HG03159 (cell line): ENCODE data around the gene VRK3.
"Not testable (repeated sequence)": the region's sequence is repeated elsewhere in the genome, so short reads cannot be mapped to it uniquely, and the experiment has no call there.

Experiments
- ATAC-seq: cut with Tn5 transposase; IDR thresholded peaks from one replicate; pipeline ENCODE4 v1.9.1; 2021; ENCODE audit warnings: mild to moderate bottlenecking, moderate library complexity; ENCODE audit not compliant: unreplicated experiment

The VRK3 gene

GRCh38 chr19:49958144-49958543 is 67.0 kb downstream of the VRK3 start:
- ATAC-seq = not testable (repeated sequence)

DNA sequence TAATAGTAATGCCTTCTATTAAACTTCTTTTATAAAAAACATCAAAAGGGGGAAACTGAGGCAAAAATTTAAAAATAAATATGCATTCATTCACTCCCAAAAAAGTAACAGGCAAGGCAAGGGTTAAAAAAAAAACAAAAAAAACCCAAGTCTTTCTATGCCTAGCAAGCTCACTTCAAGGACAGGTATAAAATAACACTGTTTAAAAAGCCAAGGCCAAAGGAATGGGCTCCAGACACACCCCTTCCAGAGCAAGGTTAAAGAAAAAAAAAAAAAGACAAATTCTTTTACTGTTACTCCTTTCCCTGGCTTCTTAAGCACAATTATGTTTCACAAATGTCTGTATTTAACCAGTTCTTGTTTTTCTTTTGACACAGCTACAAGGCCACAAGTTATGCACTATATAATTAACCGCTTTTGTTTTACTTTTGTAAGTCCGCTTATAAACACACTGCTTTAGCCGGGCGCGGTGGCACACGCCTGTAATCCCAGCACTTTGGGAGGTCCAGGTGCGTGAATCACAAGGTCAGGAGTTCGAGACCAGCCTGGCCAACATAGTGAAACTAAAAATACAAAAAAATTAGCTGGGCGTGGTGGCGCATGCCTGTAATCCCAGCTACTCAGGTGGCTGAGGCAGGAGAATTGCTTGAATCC is 67.8 kb downstream of the VRK3 start:
- ATAC-seq = no peak

DNA sequence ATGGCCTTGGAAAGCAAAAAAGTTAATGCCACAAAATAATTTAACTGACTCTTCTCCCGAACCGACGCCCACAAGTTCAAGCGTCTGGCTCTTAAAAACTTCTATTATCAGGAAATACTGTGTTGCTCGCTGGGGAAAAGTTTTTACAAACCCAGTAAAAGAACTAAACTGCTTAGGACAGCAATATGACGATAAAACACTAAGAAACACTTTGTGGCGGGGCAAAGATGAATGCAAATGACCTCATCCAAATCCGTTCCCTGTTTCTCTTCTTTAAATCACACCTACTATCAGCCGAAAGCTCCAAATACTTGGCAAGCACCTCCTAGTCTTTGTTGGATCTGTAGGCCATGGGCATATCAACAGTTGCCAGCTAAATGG is 69.1 kb downstream of the VRK3 start:
- no peak for ATAC-seq

- no peak for ATAC-seq
Observed at GRCh38 chr19:49954933-49955332, 70.2 kb downstream of the VRK3 start.

DNA sequence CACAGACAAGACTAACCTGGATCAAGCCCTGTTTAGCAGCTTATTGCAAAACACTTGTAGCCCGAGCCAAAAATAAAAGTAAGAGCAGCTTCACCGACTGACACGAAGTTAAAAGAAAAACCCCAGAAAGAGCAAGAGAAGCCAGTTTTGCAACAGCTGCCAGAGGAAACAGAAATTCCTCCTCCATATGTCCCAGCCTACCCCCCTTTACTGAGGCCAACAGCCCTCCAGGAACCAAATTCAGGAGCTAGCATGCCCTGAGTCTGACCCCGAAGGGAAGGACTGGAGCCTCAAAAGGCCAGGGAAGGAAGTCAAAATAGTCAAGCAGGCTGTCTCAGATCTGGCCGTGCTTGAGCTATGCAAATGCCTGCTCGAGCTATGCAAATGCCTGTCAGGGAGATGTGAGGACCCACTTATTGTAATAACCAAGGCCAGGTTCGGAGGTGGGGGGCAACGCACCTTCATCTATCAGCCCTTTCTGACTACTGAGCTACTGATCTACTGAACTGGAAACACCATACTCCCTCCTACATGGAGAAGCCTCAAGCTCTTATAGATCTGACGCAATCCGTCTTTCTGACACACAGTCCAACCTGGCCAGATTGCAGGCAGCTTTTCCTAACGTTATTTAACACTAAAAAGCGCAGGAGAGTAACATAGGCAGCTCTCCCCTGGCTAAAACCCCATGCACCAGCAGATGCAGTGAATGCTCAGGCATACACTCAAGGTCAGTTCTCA is 70.9 kb downstream of the VRK3 start:
- ATAC-seq = no peak

- no peak for ATAC-seq
Observed at GRCh38 chr19:49953416-49953815, 71.8 kb downstream of the VRK3 start.

DNA sequence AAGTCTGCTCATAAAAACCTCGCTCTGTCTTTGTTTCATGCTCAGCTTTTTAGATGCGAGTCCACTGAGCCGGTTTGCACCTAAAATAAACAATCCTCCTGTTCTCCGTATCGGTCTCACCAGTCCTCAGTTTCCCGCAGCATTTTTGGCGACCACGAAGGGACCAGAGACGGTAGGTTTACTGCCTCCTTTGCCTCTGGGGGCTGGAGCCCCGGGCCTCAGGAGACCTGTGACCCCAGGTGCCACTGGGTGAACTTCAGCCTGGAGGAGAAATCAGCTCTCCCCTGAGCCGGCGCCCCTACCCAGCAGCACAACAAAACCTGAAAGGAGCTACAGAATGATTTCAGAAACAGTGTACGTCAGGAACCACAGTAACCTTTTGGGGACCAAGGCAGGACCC is 72.3 kb downstream of the VRK3 start:
- ATAC-seq = no peak

DNA sequence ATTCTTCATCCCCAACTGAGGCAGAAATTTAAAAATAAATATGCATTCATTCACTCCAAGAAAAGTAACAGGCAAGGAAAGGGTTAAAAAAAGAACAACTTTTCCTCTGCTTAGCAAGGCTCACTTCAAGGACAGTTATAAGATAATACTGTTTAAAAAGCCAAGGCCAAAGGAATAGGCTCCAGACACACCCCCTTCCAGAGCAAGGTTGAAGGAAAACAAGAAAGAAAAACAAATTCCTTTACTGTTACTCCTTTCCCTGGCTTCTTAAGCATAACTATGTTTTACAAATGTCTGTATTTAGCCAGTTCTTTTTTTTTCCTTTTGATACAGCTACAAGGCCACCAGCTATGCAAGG is 72.7 kb downstream of the VRK3 start:
- ATAC-seq = no peak

GRCh38 chr19:49951806-49952478 is 73.2 kb downstream of the VRK3 start:
- ATAC-seq = no peak

DNA sequence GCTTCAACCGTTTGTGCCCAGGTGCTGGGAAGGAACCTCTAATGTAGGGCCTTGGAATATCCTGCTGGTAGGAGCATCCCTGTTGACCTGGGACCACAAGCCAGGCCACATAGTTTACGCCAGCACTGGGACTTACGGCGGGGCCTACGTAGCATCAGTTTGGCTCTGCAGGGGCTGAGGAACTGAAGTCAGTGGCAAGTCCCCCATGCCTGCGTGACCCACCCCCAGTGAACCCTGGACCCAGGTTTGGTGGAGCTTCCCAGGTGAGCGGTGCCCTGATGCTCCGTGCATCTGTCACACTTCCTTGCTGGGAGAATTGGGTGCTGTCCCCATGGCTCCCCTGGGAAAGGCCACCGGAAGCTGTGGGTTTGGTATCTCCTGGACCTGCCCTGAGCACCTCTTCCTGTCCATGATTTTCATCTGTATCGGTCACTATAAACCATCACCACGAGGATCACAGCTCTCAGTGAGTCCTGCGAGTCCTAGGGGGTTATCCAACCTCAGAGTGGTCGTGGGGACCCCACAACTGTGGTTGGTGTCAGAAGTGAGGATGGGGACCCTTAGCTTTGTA is 74.1 kb downstream of the VRK3 start:
- no peak for ATAC-seq

GRCh38 chr19:49950590-49950948 is 74.6 kb downstream of the VRK3 start:
- ATAC-seq = no peak

DNA sequence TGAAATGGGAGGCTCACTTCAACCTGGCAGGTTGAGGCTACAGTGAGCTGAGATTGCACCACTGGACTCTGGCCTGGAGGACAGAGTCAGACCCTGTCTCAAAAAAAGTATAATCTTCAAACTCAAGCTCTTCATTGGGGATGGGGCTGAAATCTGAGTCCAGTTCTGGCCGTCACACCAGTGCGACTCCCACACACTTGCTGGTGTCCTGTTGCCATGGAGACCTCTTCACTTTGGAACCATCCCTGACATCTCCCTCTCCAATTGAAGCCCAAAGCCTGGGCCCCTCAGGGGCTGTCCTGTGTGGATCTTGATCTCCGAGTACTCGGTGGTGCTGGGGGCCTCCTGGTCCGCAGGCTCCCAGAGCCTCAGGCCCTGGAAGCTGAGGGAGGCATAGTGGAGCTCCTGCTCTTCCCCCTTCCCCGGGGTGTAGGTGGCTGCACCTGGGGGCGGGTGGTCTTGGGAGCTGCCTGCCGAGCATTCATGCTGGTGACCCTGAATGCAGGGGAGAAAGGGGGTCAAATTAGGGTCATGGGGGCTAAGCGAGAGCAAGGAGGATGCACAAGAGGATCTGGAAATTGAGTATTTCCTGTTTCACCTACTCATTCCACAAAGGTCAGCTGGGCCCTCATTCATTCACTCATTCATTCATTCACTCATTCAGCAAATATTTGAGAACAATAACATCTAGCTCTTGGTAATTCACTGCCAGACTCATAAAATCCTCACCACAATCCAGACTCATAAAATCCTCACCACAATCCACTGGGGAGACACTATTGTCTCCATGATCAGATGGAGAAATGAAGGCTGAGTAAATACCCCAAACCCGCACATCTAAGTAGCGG is 75.2 kb downstream of the VRK3 start:
- no peak for ATAC-seq

- ATAC-seq = no peak
Observed at GRCh38 chr19:49946415-49946814, 78.8 kb downstream of the VRK3 start.

DNA sequence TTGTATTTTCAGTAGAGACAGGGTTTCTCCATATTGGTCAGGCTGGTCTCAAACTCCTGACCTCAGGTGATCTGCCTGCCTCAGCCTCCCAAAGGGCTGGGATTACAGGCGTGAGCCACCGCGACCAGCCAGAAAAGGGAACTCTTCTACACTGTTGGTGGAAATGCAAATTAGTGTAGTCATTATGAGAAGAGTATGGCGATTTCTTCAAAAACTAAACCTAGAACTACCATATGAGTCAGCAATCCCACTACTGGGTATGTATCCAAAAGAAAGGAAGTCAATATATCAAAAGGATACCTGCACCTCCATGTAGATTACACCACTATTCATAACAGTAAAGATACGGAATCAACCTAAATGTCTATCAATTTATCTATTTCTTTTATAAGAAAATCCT is 80.6 kb downstream of the VRK3 start:
- ATAC-seq = not testable (repeated sequence)

GRCh38 chr19:49940482-49940791 is 84.7 kb downstream of the VRK3 start:
- ATAC-seq = no peak

DNA sequence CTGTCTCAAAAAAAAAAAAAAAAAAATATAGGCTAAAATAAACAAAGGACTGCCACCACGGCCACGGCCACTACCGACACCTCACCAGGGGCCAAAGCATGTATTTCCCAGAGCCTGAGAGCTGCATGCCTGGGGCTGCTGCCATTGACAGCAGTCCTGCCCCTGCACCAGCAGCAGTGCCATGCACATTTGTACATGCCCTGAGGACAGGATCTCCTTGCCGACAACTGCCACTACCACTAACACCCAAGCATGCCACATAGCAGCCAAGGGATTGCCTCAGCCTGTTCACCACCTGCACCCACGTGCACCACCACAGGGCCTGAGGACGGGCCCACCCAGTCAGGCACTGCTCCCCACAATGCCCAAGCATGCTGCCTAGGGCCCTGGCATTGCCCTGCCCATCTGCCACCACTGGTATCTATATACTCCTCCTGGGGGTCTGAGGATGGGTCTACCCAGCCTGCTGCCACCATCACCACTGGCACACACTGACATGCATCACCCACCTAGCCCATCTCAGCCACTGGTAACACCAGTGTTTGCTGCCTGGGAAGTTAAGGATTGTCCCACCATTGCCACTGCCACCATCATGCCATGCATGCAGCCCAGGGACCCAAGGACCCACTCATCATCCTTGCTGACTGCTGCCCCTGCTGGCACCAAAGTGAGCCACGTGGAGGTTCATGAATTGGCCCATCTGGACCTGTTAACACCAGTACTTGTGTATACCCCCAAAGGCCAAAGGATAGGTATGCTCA is 85.3 kb downstream of the VRK3 start:
- ATAC-seq = no peak

GRCh38 chr19:49938662-49939061 is 86.5 kb downstream of the VRK3 start:
- ATAC-seq = no peak

DNA sequence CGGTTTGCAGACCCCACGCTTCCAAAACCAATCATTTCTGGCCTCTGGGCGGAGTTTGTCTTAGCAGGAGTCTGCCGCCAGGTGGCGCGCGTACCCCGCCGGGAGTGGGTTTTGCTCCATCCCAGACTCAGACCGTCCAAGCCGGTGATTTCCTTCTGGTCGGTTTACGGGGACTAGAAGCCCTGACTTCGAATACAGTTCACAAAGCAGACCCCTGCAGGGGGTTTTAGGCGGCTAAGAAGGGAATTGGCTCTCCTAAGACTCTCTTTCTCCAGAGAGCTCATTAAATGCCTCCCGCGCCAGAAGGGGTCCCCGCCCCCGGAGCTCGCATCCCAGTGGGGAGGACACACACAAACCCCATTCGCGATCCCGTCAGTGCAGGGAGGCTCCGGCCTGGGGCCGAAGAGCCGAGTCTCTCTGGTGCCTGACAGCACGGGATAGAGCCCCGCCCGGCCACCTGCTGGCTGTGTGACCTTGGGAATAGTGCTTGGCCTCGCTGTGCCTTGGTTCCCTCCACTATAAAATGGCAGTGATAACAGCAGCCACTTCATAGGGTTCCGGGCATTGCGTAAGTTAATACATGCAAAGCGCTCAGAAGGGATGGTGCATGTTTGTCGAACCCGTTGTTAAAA is 87.3 kb downstream of the VRK3 start:
- ATAC-seq = no peak

DNA sequence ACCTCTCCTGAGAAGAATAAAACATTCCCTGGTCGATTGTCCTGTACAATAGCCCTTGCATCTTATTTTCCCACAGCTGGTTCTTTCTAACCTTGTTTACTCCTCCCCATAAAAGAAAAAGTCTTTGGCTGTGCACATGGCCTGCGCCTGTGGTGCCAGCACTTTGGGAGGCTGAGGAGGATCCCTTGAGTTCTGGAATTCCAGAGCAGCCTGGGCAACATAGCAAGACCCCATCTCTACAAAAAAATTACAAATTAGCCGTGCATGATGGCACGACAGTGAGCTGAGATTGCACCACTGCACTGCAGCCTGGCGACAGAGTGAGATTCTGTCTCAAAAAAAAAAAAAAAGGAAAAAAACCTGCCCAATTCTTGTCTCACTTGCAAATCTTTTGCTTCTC is 88.6 kb downstream of the VRK3 start:
- ATAC-seq = no peak

GRCh38 chr19:49933643-49934042 is 91.5 kb downstream of the VRK3 start:
- no peak for ATAC-seq
